Activated T-cell treated with anti-CD3 and anti-CD28 coated beads, Interleukin-2, amount 50 U/mL, for 24 hours (primary cell): ENCODE data around the gene USP31.
A peak's percentile ranks its signal among the peaks of the same experiment; 100 is the strongest.
"Not testable (repeated sequence)": the region's sequence is repeated elsewhere in the genome, so short reads cannot be mapped to it uniquely, and the experiment has no call there.

Experiments used
- DNase-seq: peaks from one replicate; pipeline ENCODE4 v3.0.0-alpha.2; 2020
- H3K27ac Mint-ChIP-seq: 2 replicates; pipeline ENCODE4 v1.8.0; 2020; ENCODE audit warnings: mild to moderate bottlenecking, mixed read lengths
- H3K27me3 Mint-ChIP-seq: 2 replicates; pipeline ENCODE4 v1.8.0; 2020; ENCODE audit warnings: mixed read lengths
- H3K36me3 Mint-ChIP-seq: 2 replicates; pipeline ENCODE4 v1.8.0; 2020; ENCODE audit warnings: low read depth, mixed read lengths
- H3K4me1 Mint-ChIP-seq: 2 replicates; pipeline ENCODE4 v1.8.0; 2020; ENCODE audit warnings: low read depth, mixed read lengths
- H3K4me3 Mint-ChIP-seq: 2 replicates; pipeline ENCODE4 v1.8.0; 2020; ENCODE audit warnings: mild to moderate bottlenecking, moderate library complexity, mixed read lengths
- H3K9me3 Mint-ChIP-seq: 2 replicates; pipeline ENCODE4 v1.8.0; 2020; ENCODE audit warnings: mixed read lengths

USP31 gene

GRCh38 chr16:23105309-23105708 is 43.9 kb downstream of the USP31 start:
- Mint-ChIP-seq H3K4me3 (no peak overlapping the region), H3K4me1 (no peaks in the 10 kb centered on the region), H3K27ac (no peak overlapping the region), H3K36me3 (peaks cover 61% of the 10 kb centered on the region), H3K9me3 (no peaks in the 10 kb centered on the region), H3K27me3 (no peaks in the 10 kb centered on the region)
- DNase-seq = no peak

GRCh38 chr16:23104032-23104955 is 45.0 kb downstream of the USP31 start:
- Mint-ChIP-seq H3K4me1 (no peaks in the 10 kb centered on the region), H3K27me3 (no peaks in the 10 kb centered on the region), H3K9me3 (no peaks in the 10 kb centered on the region), H3K4me3 (no peak overlapping the region), H3K36me3 (peaks cover 71% of the 10 kb centered on the region), H3K27ac (no peak overlapping the region)
- no peak for DNase-seq

GRCh38 chr16:23103603-23104002 is 45.6 kb downstream of the USP31 start:
- no peak for DNase-seq
- Mint-ChIP-seq H3K4me1 (no peaks in the 10 kb centered on the region), H3K4me3 (no peak overlapping the region), H3K36me3 (peaks cover 78% of the 10 kb centered on the region), H3K27ac (no peak overlapping the region), H3K9me3 (no peaks in the 10 kb centered on the region), H3K27me3 (no peaks in the 10 kb centered on the region)

GRCh38 chr16:23101012-23101550 is 48.2 kb downstream of the USP31 start:
- no peak for DNase-seq
- H3K36me3 Mint-ChIP-seq = peaks cover 63% of the 10 kb centered on the region
- no peak overlapping the region for H3K27ac Mint-ChIP-seq
- H3K4me1 Mint-ChIP-seq = peaks cover 16% of the 10 kb centered on the region
- H3K4me3 Mint-ChIP-seq = no peak overlapping the region
- H3K9me3 Mint-ChIP-seq = no peaks in the 10 kb centered on the region
- H3K27me3 Mint-ChIP-seq = no peaks in the 10 kb centered on the region

- H3K27ac Mint-ChIP-seq = peak overlapping the region; percentile 79
- peaks cover 32% of the 10 kb centered on the region for H3K4me1 Mint-ChIP-seq
- not testable (repeated sequence) for DNase-seq, H3K27me3 Mint-ChIP-seq, H3K9me3 Mint-ChIP-seq
- H3K36me3 Mint-ChIP-seq = peaks cover 67% of the 10 kb centered on the region
- peak overlapping the region; percentile 17 for H3K4me3 Mint-ChIP-seq
These were observed 52.8 kb downstream of the USP31 start for GRCh38 chr16:23096450-23096849.

- H3K27me3 Mint-ChIP-seq, H3K27ac Mint-ChIP-seq, H3K9me3 Mint-ChIP-seq, H3K4me3 Mint-ChIP-seq, DNase-seq: not testable (repeated sequence)
- H3K36me3 Mint-ChIP-seq = peaks cover 69% of the 10 kb centered on the region
- H3K4me1 Mint-ChIP-seq = peaks cover 32% of the 10 kb centered on the region
These were observed 55.1 kb downstream of the USP31 start for GRCh38 chr16:23094136-23094535.

- Mint-ChIP-seq H3K27ac (no peak overlapping the region), H3K4me1 (peaks cover 32% of the 10 kb centered on the region)
These were observed 56.5 kb downstream of the USP31 start for GRCh38 chr16:23092801-23093117.

GRCh38 chr16:23092072-23092800 is 57.0 kb downstream of the USP31 start:
- Mint-ChIP-seq H3K9me3 (no peaks in the 10 kb centered on the region), H3K27ac (no peak overlapping the region), H3K4me3 (no peak overlapping the region), H3K36me3 (peaks cover 77% of the 10 kb centered on the region), H3K4me1 (peaks cover 28% of the 10 kb centered on the region), H3K27me3 (no peaks in the 10 kb centered on the region)
- DNase-seq = no peak

More at GRCh38 chr16:23092801-23093117, 56.5 kb downstream of the USP31 start:
- no peak for DNase-seq
- H3K27me3 Mint-ChIP-seq = no peaks in the 10 kb centered on the region
- H3K36me3 Mint-ChIP-seq = peaks cover 72% of the 10 kb centered on the region
- no peak overlapping the region for H3K4me3 Mint-ChIP-seq
- no peaks in the 10 kb centered on the region for H3K9me3 Mint-ChIP-seq

GRCh38 chr16:23089111-23089510 is 60.1 kb downstream of the USP31 start:
- H3K9me3 Mint-ChIP-seq = no peaks in the 10 kb centered on the region
- H3K27ac Mint-ChIP-seq = no peak overlapping the region
- H3K4me1 Mint-ChIP-seq = no peaks in the 10 kb centered on the region
- H3K27me3 Mint-ChIP-seq = no peaks in the 10 kb centered on the region
- peaks cover 89% of the 10 kb centered on the region for H3K36me3 Mint-ChIP-seq
- no peak for DNase-seq
- H3K4me3 Mint-ChIP-seq = no peak overlapping the region

- H3K36me3 Mint-ChIP-seq = peaks cover 87% of the 10 kb centered on the region
These were observed 61.2 kb downstream of the USP31 start for GRCh38 chr16:23088018-23088417.

GRCh38 chr16:23085949-23086348 is 63.3 kb downstream of the USP31 start:
- no peaks in the 10 kb centered on the region for H3K27me3 Mint-ChIP-seq
- no peak overlapping the region for H3K4me3 Mint-ChIP-seq
- H3K4me1 Mint-ChIP-seq = peaks cover 8% of the 10 kb centered on the region
- H3K27ac Mint-ChIP-seq = no peak overlapping the region
- H3K9me3 Mint-ChIP-seq = no peaks in the 10 kb centered on the region
- DNase-seq = no peak
- H3K36me3 Mint-ChIP-seq = peaks cover 90% of the 10 kb centered on the region

More at GRCh38 chr16:23088018-23088417, 61.2 kb downstream of the USP31 start:
- H3K27me3 Mint-ChIP-seq = no peaks in the 10 kb centered on the region
- no peak overlapping the region for H3K4me3 Mint-ChIP-seq
- no peak for DNase-seq
- no peaks in the 10 kb centered on the region for H3K4me1 Mint-ChIP-seq
- no peak overlapping the region for H3K27ac Mint-ChIP-seq
- no peaks in the 10 kb centered on the region for H3K9me3 Mint-ChIP-seq

- H3K27ac Mint-ChIP-seq = no peak overlapping the region
These were observed 67.0 kb downstream of the USP31 start for GRCh38 chr16:23082161-23082788.

GRCh38 chr16:23081675-23082119 is 67.6 kb downstream of the USP31 start:
- no peaks in the 10 kb centered on the region for H3K27me3 Mint-ChIP-seq
- H3K4me1 Mint-ChIP-seq = peaks cover 8% of the 10 kb centered on the region
- no peak for DNase-seq
- H3K36me3 Mint-ChIP-seq = peaks cover 87% of the 10 kb centered on the region
- H3K9me3 Mint-ChIP-seq = no peaks in the 10 kb centered on the region
- H3K27ac Mint-ChIP-seq = no peak overlapping the region
- no peak overlapping the region for H3K4me3 Mint-ChIP-seq

More at GRCh38 chr16:23082161-23082788, 67.0 kb downstream of the USP31 start:
- Mint-ChIP-seq H3K36me3 (peaks cover 87% of the 10 kb centered on the region), H3K4me1 (peaks cover 8% of the 10 kb centered on the region), H3K4me3 (no peak overlapping the region), H3K27me3 (no peaks in the 10 kb centered on the region), H3K9me3 (no peaks in the 10 kb centered on the region)
- no peak for DNase-seq

- Mint-ChIP-seq H3K36me3 (peaks cover 87% of the 10 kb centered on the region), H3K27me3 (no peaks in the 10 kb centered on the region), H3K9me3 (no peaks in the 10 kb centered on the region)
These were observed 68.5 kb downstream of the USP31 start for GRCh38 chr16:23080747-23081146.

More at GRCh38 chr16:23080747-23081146, 68.5 kb downstream of the USP31 start:
- Mint-ChIP-seq H3K4me1 (peaks cover 8% of the 10 kb centered on the region), H3K27ac (no peak overlapping the region), H3K4me3 (no peak overlapping the region)
- DNase-seq = no peak
